T-helper 1 cell treated with Interleukin-12 subunit alpha and Interleukin-12 subunit beta and Interleukin-4 antibody, amounts not matched to agents 30 ng/mL and 1 ng/mL, for 36 hours (primary cell): ENCODE data around the gene FAM78B. TPM values are rescaled to one million over a fixed set of nuclear protein-coding genes. Genes with fewer than 3 reads are reported as not detected.

ENCODE experiments used
- intact Hi-C: fragments of 100-400 bp; cut with micrococcal nuclease; formaldehyde crosslinking; loops from one replicate; pipeline ENCODE4 v1.15.1; 2024
- total RNA-seq: library from RNA; stranded (reverse); gene quantifications from 2 replicates; pipeline ENCODE4 v1.2.3, GENCODE V29; 2022

The FAM78B gene
- total RNA-seq, 1 donor from 2014 or later: 0.86 TPM

GRCh38 chr1:166122873-166123466 is 43.8 kb downstream of the FAM78B start:
- intact Hi-C loops: no loop called here

GRCh38 chr1:166121010-166121409 is 45.8 kb downstream of the FAM78B start:
- intact Hi-C loops: no loop called here

GRCh38 chr1:166120281-166120680 is 46.5 kb downstream of the FAM78B start:
- intact Hi-C loops: no loop called here

- intact Hi-C loops: no loop called here
These were observed 47.3 kb downstream of the FAM78B start for GRCh38 chr1:166119471-166119965.

GRCh38 chr1:166117776-166118175 is 49.0 kb downstream of the FAM78B start:
- intact Hi-C loops: no loop called here

GRCh38 chr1:166116026-166116425 is 50.8 kb downstream of the FAM78B start:
- intact Hi-C loops: no loop called here

GRCh38 chr1:166114419-166114818 is 52.4 kb downstream of the FAM78B start:
- intact Hi-C loops: no loop called here

- intact Hi-C loops: no loop called here
These were observed 53.2 kb downstream of the FAM78B start for GRCh38 chr1:166113630-166114029.

GRCh38 chr1:166113031-166113430 is 53.8 kb downstream of the FAM78B start:
- intact Hi-C loops: no loop called here

- intact Hi-C loops: no loop called here
These were observed 54.4 kb downstream of the FAM78B start for GRCh38 chr1:166112425-166112824.

- intact Hi-C loops: no loop called here
These were observed 55.4 kb downstream of the FAM78B start for GRCh38 chr1:166111430-166111829.

GRCh38 chr1:166090244-166090643 is 76.6 kb downstream of the FAM78B start:
- intact Hi-C loops: no loop called here

GRCh38 chr1:166089804-166090203 is 77.0 kb downstream of the FAM78B start:
- intact Hi-C loops: loop anchor here (10.0 kb wide), 1 partner anchor 165 kb away; no protein-coding TSS in a partner anchor

GRCh38 chr1:166088572-166088955 is 78.2 kb downstream of the FAM78B start:
- intact Hi-C loops: loop anchor here (10.0 kb wide), 1 partner anchor 164 kb away; no protein-coding TSS in a partner anchor

GRCh38 chr1:166087734-166088571 is 78.8 kb downstream of the FAM78B start:
- intact Hi-C loops: loop anchor here (10.0 kb wide), 1 partner anchor 163 kb away; no protein-coding TSS in a partner anchor

GRCh38 chr1:166086113-166086883 is 80.5 kb downstream of the FAM78B start:
- intact Hi-C loops: loop anchor here (10.0 kb wide), 1 partner anchor 161 kb away; no protein-coding TSS in a partner anchor

- intact Hi-C loops: loop anchor here (5.0 to 10.0 kb wide), 2 partner anchors 83 to 160 kb away; partner anchors contain the start of gene FAM78B
These were observed 82.2 kb downstream of the FAM78B start for GRCh38 chr1:166084613-166085012.

- intact Hi-C loops: loop anchor here (5.0 to 10.0 kb wide), 2 partner anchors 83 to 159 kb away; partner anchors contain the start of gene FAM78B
These were observed 82.9 kb downstream of the FAM78B start for GRCh38 chr1:166083887-166084286.

GRCh38 chr1:166082601-166083000 is 84.2 kb downstream of the FAM78B start:
- intact Hi-C loops: loop anchor here (5.0 to 10.0 kb wide), 2 partner anchors 85 to 158 kb away; partner anchors contain the start of gene FAM78B

- intact Hi-C loops: loop anchor here (5.0 to 10.0 kb wide), 2 partner anchors 86 to 156 kb away; partner anchors contain the start of gene FAM78B
These were observed 85.6 kb downstream of the FAM78B start for GRCh38 chr1:166080967-166081870.
